H1 (cell line): ENCODE results near the gene KRTAP10-4. TPM values are rescaled to one million over a fixed set of nuclear protein-coding genes. Genes with fewer than 3 reads are reported as not detected.

Source experiments
- CTCF ChIA-PET: fragments of 300-600 bp; sonication (Branson Sonifier 250); formaldehyde crosslinking; loops from one replicate; lab custom pipeline; 2021; ENCODE audit not compliant: partially characterized antibody; lab: Charles Lee
- POLR2A ChIA-PET: fragments of 300-600 bp; sonication (Branson Sonifier 250); formaldehyde crosslinking; loops from one replicate; lab custom pipeline; 2021; ENCODE audit warnings: inconsistent platforms; ENCODE audit not compliant: partially characterized antibody; lab: Charles Lee
- DNase-seq, 2 experiments: peaks; one replicate each; pipeline versions ENCODE4 v3.0.0 to v3.0.0-alpha.2; 2010 to 2022; ENCODE audit warnings: low spot score in 2 of 2, low read depth in 1 of 2, mixed read lengths in 1 of 2
- FAIRE-seq: peaks from 2 replicates; lab custom pipeline; 2011; peaks lifted over from hg19 to GRCh38; lab: Jason Lieb, UNC
- H2AFZ ChIP-seq: 2 replicates; pipeline ENCODE4 v1.8.1; 2012; ENCODE audit warnings: low read length, inconsistent platforms
- H2AK5ac ChIP-seq: 2 replicates; pipeline ENCODE4 v1.6.1; 2013; ENCODE audit warnings: low read depth, low read length
- H2BK120ac ChIP-seq: replicated peaks from 2 replicates; pipeline ENCODE3; 2013; ENCODE audit warnings: low read depth, low read length, inconsistent platforms
- H2BK12ac ChIP-seq: 2 replicates; pipeline ENCODE4 v1.6.1; 2013; ENCODE audit warnings: low read depth, low read length
- H2BK15ac ChIP-seq: 2 replicates; pipeline ENCODE4 v1.6.1; 2013; ENCODE audit warnings: low read length
- H2BK20ac ChIP-seq: 2 replicates; pipeline ENCODE4 v1.6.1; 2013; ENCODE audit warnings: low read length
- H2BK5ac ChIP-seq: 2 replicates; pipeline ENCODE4 v1.6.1; 2013; ENCODE audit warnings: low read depth, low read length
- H3K14ac ChIP-seq: 2 replicates; pipeline ENCODE4 v1.6.1; 2013; ENCODE audit warnings: inconsistent platforms; ENCODE audit not compliant: insufficient read length
- H3K18ac ChIP-seq: 2 replicates; pipeline ENCODE4 v1.6.1; 2013; ENCODE audit warnings: low read length; ENCODE audit errors: extremely low read depth
- H3K23ac ChIP-seq: 2 replicates; pipeline ENCODE4 v1.6.1; 2013; ENCODE audit warnings: inconsistent platforms; ENCODE audit not compliant: insufficient read length
- H3K23me2 ChIP-seq: 2 replicates; pipeline ENCODE4 v1.6.1; 2013; ENCODE audit warnings: low read depth, low read length
- H3K27ac ChIP-seq: 2 replicates; pipeline ENCODE4 v1.6.1; 2011; ENCODE audit warnings: low read depth, low read length, inconsistent platforms
- H3K27me3 ChIP-seq, 4 experiments: replicated peaks in 1 of 4; 1 replicate in 1 of 4; 2 replicates in 3 of 4; pipeline versions ENCODE4 v1.6.1 to v1.8.1; 2011 to 2013; ENCODE audit warnings: low read length in 3 of 4, mild to moderate bottlenecking in 3 of 4, inconsistent platforms in 2 of 4, mixed read lengths in 2 of 4, moderate library complexity in 1 of 4; ENCODE audit not compliant: control insufficient read depth in 3 of 4, insufficient read depth in 3 of 4; ENCODE audit errors: extremely low read depth in 1 of 4
- H3K36me3 ChIP-seq, 4 experiments: 2 replicates each; pipeline versions ENCODE4 v1.6.1 to v1.8.1; 2011 to 2013; ENCODE audit warnings: mild to moderate bottlenecking in 4 of 4, low read length in 3 of 4, moderate library complexity in 2 of 4, control low read depth in 1 of 4, inconsistent platforms in 1 of 4; ENCODE audit not compliant: insufficient read depth in 4 of 4, control insufficient read depth in 2 of 4
- H3K4ac ChIP-seq: replicated peaks from 2 replicates; pipeline ENCODE3; 2013; ENCODE audit warnings: low read length, low read depth, mixed read lengths, inconsistent platforms; ENCODE audit not compliant: insufficient read length
- H3K4me1 ChIP-seq, 4 experiments: replicated peaks in 1 of 4; 1 replicate in 1 of 4; 2 replicates in 3 of 4; pipeline versions ENCODE4 v1.6.1 to v1.8.1; 2011 to 2013; ENCODE audit warnings: low read length in 3 of 4, inconsistent platforms in 2 of 4, mixed read lengths in 1 of 4; ENCODE audit not compliant: insufficient read depth in 4 of 4, control insufficient read depth in 3 of 4
- H3K4me2 ChIP-seq, 2 experiments: 2 replicates each; pipeline versions ENCODE4 v1.6.1 to v1.8.1; 2011 to 2013; ENCODE audit warnings: low read depth in 2 of 2, low read length in 2 of 2, control low read depth in 1 of 2, inconsistent platforms in 1 of 2, mild to moderate bottlenecking in 1 of 2; ENCODE audit not compliant: insufficient read depth in 1 of 2
- H3K4me3 ChIP-seq, 4 experiments: fragments of 200-600, 300-600 bp in 1 of 4; sonication (generic), shearing (Covaris generic), sonication (Bioruptor Twin) in 1 of 4; 2 replicates each; pipeline versions ENCODE4 v1.5.1 to v1.8.1; 2011 to 2016; ENCODE audit warnings: low read length in 4 of 4, low read depth in 3 of 4, control low read depth in 2 of 4, inconsistent platforms in 2 of 4, mild to moderate bottlenecking in 2 of 4, mixed read lengths in 1 of 4, moderate library complexity in 1 of 4; ENCODE audit not compliant: insufficient read depth in 2 of 4; ENCODE audit errors: extremely low read depth in 1 of 4
- H3K56ac ChIP-seq: replicated peaks from 2 replicates; pipeline ENCODE3; 2013; ENCODE audit warnings: low read depth, mild to moderate bottlenecking, mixed read lengths, low read length, inconsistent platforms; ENCODE audit not compliant: insufficient read length
- H3K79me1 ChIP-seq: 2 replicates; pipeline ENCODE4 v1.6.1; 2013; ENCODE audit warnings: low read depth, low read length, control low read depth
- H3K79me2 ChIP-seq, 2 experiments: 2 replicates each; pipeline versions ENCODE4 v1.6.1 to v1.8.1; 2012 to 2013; ENCODE audit warnings: low read length in 2 of 2, mild to moderate bottlenecking in 2 of 2, inconsistent platforms in 1 of 2; ENCODE audit not compliant: insufficient read depth in 2 of 2, control insufficient read depth in 1 of 2
- H3K9ac ChIP-seq, 4 experiments: replicated peaks in 1 of 4; 1 replicate in 1 of 4; 2 replicates in 3 of 4; pipeline versions ENCODE4 v1.6.1 to v1.8.1; 2011 to 2013; ENCODE audit warnings: low read depth in 3 of 4, low read length in 3 of 4, control low read depth in 2 of 4, mild to moderate bottlenecking in 2 of 4, moderate library complexity in 2 of 4, inconsistent platforms in 1 of 4; ENCODE audit errors: extremely low read depth in 1 of 4
- H3K9me3 ChIP-seq, 2 experiments: 2 replicates each; pipeline versions ENCODE4 v1.6.1 to v1.8.1; 2012 to 2013; ENCODE audit warnings: mild to moderate bottlenecking in 2 of 2, moderate library complexity in 2 of 2, control low read depth in 1 of 2, inconsistent platforms in 1 of 2, low read depth in 1 of 2, low read length in 1 of 2, mixed read lengths in 1 of 2; ENCODE audit not compliant: insufficient read depth in 2 of 2
- H4K20me1 ChIP-seq, 2 experiments: replicated peaks in 1 of 2; 2 replicates each; pipeline versions ENCODE3 to v1.8.1; 2011 to 2013; ENCODE audit warnings: inconsistent platforms in 2 of 2, low read length in 2 of 2, mild to moderate bottlenecking in 1 of 2; ENCODE audit not compliant: insufficient read depth in 2 of 2, control insufficient read depth in 1 of 2
- H4K5ac ChIP-seq: 2 replicates; pipeline ENCODE4 v1.6.1; 2013; ENCODE audit warnings: low read length, low read depth, mixed read lengths, inconsistent platforms; ENCODE audit not compliant: insufficient read length
- H4K8ac ChIP-seq: 2 replicates; pipeline ENCODE4 v1.8.0; 2013; ENCODE audit warnings: mild to moderate bottlenecking, moderate library complexity, low read length, inconsistent platforms; ENCODE audit not compliant: insufficient read depth; ENCODE audit errors: extremely low read depth
- H4K91ac ChIP-seq: replicated peaks from 2 replicates; pipeline ENCODE3; 2013; ENCODE audit warnings: low read length, mixed read lengths, inconsistent platforms; ENCODE audit not compliant: insufficient read length
- KDM1A ChIP-seq: fragments of 200-600, 300-600 bp; sonication (generic); IDR thresholded peaks from 2 replicates; pipeline ENCODE4 v1.7.1; 2016; ENCODE audit warnings: mild to moderate bottlenecking, low read length, borderline replicate concordance
- POLR2A ChIP-seq, 2 experiments: IDR thresholded peaks; 1 replicate in 1 of 2; 2 replicates in 1 of 2; pipeline ENCODE4 v1.6.1; 2011; ENCODE audit warnings: low read depth in 2 of 2, low read length in 2 of 2, mild to moderate bottlenecking in 2 of 2; ENCODE audit errors: control extremely low read depth in 1 of 2
- WGBS, 2 experiments: shearing (Covaris generic) in 1 of 2; methylation state at CpG; one replicate each; pipeline versions ENCODE4 v1.1.6 to v1.1.7; 2013 to 2015; ENCODE audit warnings: low lambda C conversion rate in 2 of 2, mixed read lengths in 2 of 2, inconsistent platforms in 1 of 2, low coverage in 1 of 2, missing lambda C conversion rate in 1 of 2; ENCODE audit not compliant: insufficient replicate concordance in 2 of 2, insufficient coverage in 1 of 2, insufficient read length in 1 of 2; ENCODE audit errors: extremely low coverage in 1 of 2, missing lambda C conversion rate in 1 of 2; 5-methylcytosine and 5-hydroxymethylcytosine counted together
- polyA plus RNA-seq, 7 experiments: library from polyadenylated mRNA; depleted of rRNA in 3 of 7; stranded (reverse) in 5 of 7; unstranded in 2 of 7; fragments of >200 nt in 5 of 7; fragments of 200-250 nt in 2 of 7; gene quantifications; 1 replicate in 5 of 7; 2 replicates in 1 of 7; 4 replicates in 1 of 7; pipeline versions ENCODE4 v1.2.1 to v1.2.3, GENCODE V29; 2011 to 2013; ENCODE audit warnings: missing spikeins in 2 of 7, mixed read lengths in 2 of 7
- total RNA-seq: library from RNA; stranded (reverse); fragmentation: NEBNext Ultra II Directional; extraction: Animal tissue kit (Norgen Biotek cat#: 25700); gene quantifications from 2 replicates; pipeline ENCODE4 v1.2.1, GENCODE V29; 2021

KRTAP10-4 gene
- total and polyA plus RNA-seq, 2 of the 8 experiments (the other 6 are each of a cell fraction or from before 2014, with no cell fraction given) = not detected

DNA sequence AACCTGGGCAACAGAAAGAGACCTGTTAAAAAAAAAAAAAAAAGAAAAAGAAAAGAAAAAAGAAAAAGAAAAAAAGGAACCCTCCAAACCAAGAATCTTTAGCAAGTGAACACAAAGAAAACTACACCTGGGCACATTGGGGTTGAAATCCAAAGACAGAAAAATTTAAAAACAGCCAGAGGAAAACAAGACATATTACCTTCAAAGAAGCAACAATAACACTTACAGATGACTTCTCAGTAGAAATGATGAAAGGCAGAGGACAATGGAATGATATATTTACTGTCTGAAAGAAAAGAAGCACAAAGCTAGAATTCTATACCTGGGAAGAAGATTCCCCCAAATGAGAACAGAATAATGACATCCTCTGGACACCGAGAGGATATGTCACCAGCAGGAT, 30.8 kb upstream of the KRTAP10-4 start:
- H3K56ac ChIP-seq = no peak overlapping the region
- H4K20me1 ChIP-seq = no peaks in the 10 kb centered on the region
- H3K23me2 ChIP-seq = no peaks in the 10 kb centered on the region
- peaks cover 0 to 5% (median under 1%) of the 10 kb centered on the region in 4 experiments; a peak in 3 of 7 replicates for H3K4me1 ChIP-seq
- H3K79me1 ChIP-seq = no peaks in the 10 kb centered on the region
- no peak overlapping the region for H3K14ac ChIP-seq
- ChIA-PET POLR2A (no interaction called here), CTCF (interaction anchor here (0.6 kb wide), 1 partner anchor 155 kb away, joined by 3 read pairs; no protein-coding TSS in a partner anchor)
- no peak for DNase-seq
- no peak overlapping the region for H2BK12ac ChIP-seq
- no peak overlapping the region for H2BK20ac ChIP-seq
- no peak overlapping the region for H3K18ac ChIP-seq
- no peak overlapping the region for H2AFZ ChIP-seq
- no peak overlapping the region for H2AK5ac ChIP-seq
- H3K9me3 ChIP-seq = peaks cover 3 to 4% of the 10 kb centered on the region in 2 experiments; a peak in 1 of 4 replicates
- H2BK5ac ChIP-seq = no peak overlapping the region
- H3K4me3 ChIP-seq = no peak overlapping the region
- no peaks in the 10 kb centered on the region for H3K36me3 ChIP-seq
- H3K27ac ChIP-seq = no peak overlapping the region
- no peak overlapping the region for H3K4me2 ChIP-seq
- no peak overlapping the region for H3K9ac ChIP-seq
- H2BK120ac ChIP-seq = no peak overlapping the region
- H3K4ac ChIP-seq = no peak overlapping the region
- FAIRE-seq = no peak
- H4K91ac ChIP-seq = no peak overlapping the region
- 100% methylated on average over 1 of the region's 1 CpG; no CpG with 5 or more reads in 1 of the 2 experiments for WGBS, 2 experiments
- no peak overlapping the region for H4K5ac ChIP-seq
- no peaks in the 10 kb centered on the region for H3K79me2 ChIP-seq
- no peaks in the 10 kb centered on the region for H3K27me3 ChIP-seq
- no peak overlapping the region for H2BK15ac ChIP-seq
- no peak overlapping the region for H3K23ac ChIP-seq
- H4K8ac ChIP-seq = no peak overlapping the region
- TF ChIP-seq KDM1A (no peak), POLR2A (IDR thresholded peaks at IDR 0.05; ENCODE audit: control extremely low read depth in 1 of 2, low read depth in 2 of 2, low read length in 2 of 2) (no peak)
